GM12878 (cell line): ENCODE data around the gene FRZB. TPM values are rescaled to one million over a fixed set of nuclear protein-coding genes. Genes with fewer than 3 reads are reported as not detected.

Experiments used
- ATAC-seq: fragments of 200-7000 bp; cut with Tn5 transposase; 3 replicates; pipeline ENCODE4 v1.9.1; 2020; ENCODE audit warnings: mild to moderate bottlenecking, moderate library complexity
- BruUV-seq: library from RNA; stranded (reverse); fragments of 400-500 nt; replicated peaks from 2 replicates; lab custom pipeline; 2021; lab: Mats Ljungman, UMichigan
- CTCF ChIA-PET: fragments of 300-600 bp; sonication (Branson Sonifier 250); formaldehyde crosslinking; extraction: SDS; loops from one replicate; lab custom pipeline; 2021; ENCODE audit warnings: inconsistent platforms; lab: Yijun Ruan, JAX
- POLR2A ChIA-PET: fragments of 350-600 bp; formaldehyde crosslinking; extraction: SDS; loops from one replicate; lab custom pipeline; 2021; ENCODE audit warnings: inconsistent platforms; lab: Charles Lee
- RAD21 ChIA-PET: fragments of 300-600 bp; sonication (Branson Sonifier 250); formaldehyde crosslinking; loops from one replicate; lab custom pipeline; 2023; ENCODE audit warnings: antibody characterized with exemption; ENCODE audit not compliant: unreplicated experiment; lab: Charles Lee
- SMC1A ChIA-PET: fragments of 300-600 bp; sonication (Branson Sonifier 250); formaldehyde crosslinking; loops from one replicate; lab custom pipeline; 2023; ENCODE audit not compliant: unreplicated experiment, uncharacterized antibody; lab: Charles Lee
- DNase-seq: peaks from one replicate; pipeline ENCODE4 v3.0.0-alpha.2; 2011; ENCODE audit warnings: low read depth, low spot score
- FAIRE-seq: peaks from 3 replicates; lab custom pipeline; 2011; peaks lifted over from hg19 to GRCh38; lab: Jason Lieb, UNC
- H2AFZ ChIP-seq: 2 replicates; pipeline ENCODE4 v1.6.0; 2011; ENCODE audit warnings: low read depth, low read length, control low read depth; ENCODE audit not compliant: control insufficient read depth
- H3K27ac ChIP-seq: 2 replicates; pipeline ENCODE4 v1.5.1; 2011; ENCODE audit warnings: control low read depth; ENCODE audit not compliant: control insufficient read depth, insufficient read depth
- H3K27me3 ChIP-seq, 2 experiments: replicated peaks in 1 of 2; 2 replicates each; pipeline versions ENCODE4 v1.6.0 to v1.6.1; 2011; ENCODE audit warnings: low read length in 1 of 2; ENCODE audit not compliant: control insufficient read depth in 2 of 2, insufficient read depth in 2 of 2
- H3K36me3 ChIP-seq, 2 experiments: 2 replicates each; pipeline ENCODE4 v1.5.1; 2011; ENCODE audit warnings: low read length in 1 of 2; ENCODE audit not compliant: control insufficient read depth in 2 of 2, insufficient read depth in 2 of 2
- H3K4me1 ChIP-seq: 2 replicates; pipeline ENCODE4 v1.6.1; 2011; ENCODE audit warnings: mild to moderate bottlenecking, low read length, moderate library complexity, mixed read lengths; ENCODE audit not compliant: control insufficient read depth, insufficient read depth
- H3K4me2 ChIP-seq: 2 replicates; pipeline ENCODE4 v1.6.0; 2011; ENCODE audit warnings: control low read depth; ENCODE audit not compliant: control insufficient read depth, insufficient read depth
- H3K4me3 ChIP-seq: fragments of 200-600 bp; sonication (generic); 2 replicates; pipeline ENCODE4 v1.5.1; 2016
- H3K79me2 ChIP-seq: 2 replicates; pipeline ENCODE4 v1.6.0; 2011; ENCODE audit warnings: low read length; ENCODE audit not compliant: control insufficient read depth, insufficient read depth
- H3K9ac ChIP-seq: 2 replicates; pipeline ENCODE4 v1.8.0; 2011; ENCODE audit warnings: low read length, control low read depth, mixed read lengths; ENCODE audit not compliant: control insufficient read depth, insufficient read depth
- H3K9me3 ChIP-seq: replicated peaks from 3 replicates; pipeline ENCODE4 v1.5.1; 2011; ENCODE audit warnings: mild to moderate bottlenecking, low read length; ENCODE audit not compliant: control insufficient read depth, insufficient read depth
- H4K20me1 ChIP-seq: 2 replicates; pipeline ENCODE4 v1.6.0; 2011; ENCODE audit not compliant: control insufficient read depth, insufficient read depth
- CEBPB ChIP-seq, 2 experiments: fragments of 150-350 bp in 1 of 2; IDR thresholded peaks; 2 replicates each; pipeline ENCODE4 v1.6.1; 2012 to 2014; ENCODE audit warnings: low read depth in 2 of 2, low read length in 2 of 2, borderline replicate concordance in 1 of 2, inconsistent platforms in 1 of 2
- EED ChIP-seq: sonication (generic); IDR thresholded peaks from 2 replicates; pipeline ENCODE4 v1.6.1; 2016; ENCODE audit warnings: antibody characterized with exemption, low read depth
- FOS ChIP-seq: IDR thresholded peaks from 3 replicates; pipeline ENCODE4 v1.6.1; 2011; ENCODE audit warnings: borderline replicate concordance; ENCODE audit not compliant: insufficient read length; ENCODE audit errors: extremely low read depth
- FOXK2 ChIP-seq: fragments of 450-650 bp; IDR thresholded peaks from 2 replicates; pipeline ENCODE4 v1.6.1; 2017; ENCODE audit warnings: mild to moderate bottlenecking, moderate library complexity
- GABPA ChIP-seq: IDR thresholded peaks from 2 replicates; pipeline ENCODE4 v1.6.1; 2014; ENCODE audit warnings: antibody characterized with exemption, low read depth, mild to moderate bottlenecking, inconsistent platforms
- MTA3 ChIP-seq: IDR thresholded peaks from 2 replicates; pipeline ENCODE4 v1.6.1; 2012; ENCODE audit warnings: low read length, inconsistent platforms, borderline replicate concordance
- MYC ChIP-seq: IDR thresholded peaks from 2 replicates; pipeline ENCODE4 v1.6.1; 2011; ENCODE audit warnings: mild to moderate bottlenecking, low read length, moderate library complexity, inconsistent platforms; ENCODE audit not compliant: insufficient read depth, insufficient replicate concordance, insufficient read length, severe bottlenecking
- NRF1 ChIP-seq: conservative IDR thresholded peaks from 2 replicates; pipeline ENCODE4 v1.6.1; 2011; ENCODE audit warnings: mild to moderate bottlenecking, low read depth, low read length, improper control_type of control experiment
- PML ChIP-seq: IDR thresholded peaks from 2 replicates; pipeline ENCODE4 v1.6.1; 2012; ENCODE audit warnings: low read length, inconsistent platforms
- RUNX3 ChIP-seq: IDR thresholded peaks from 2 replicates; pipeline ENCODE4 v1.6.1; 2012; ENCODE audit warnings: low read length, inconsistent platforms
- TCF3 ChIP-seq: IDR thresholded peaks from 2 replicates; pipeline ENCODE4 v1.6.1; 2012; ENCODE audit warnings: low read depth, mild to moderate bottlenecking, low read length, borderline replicate concordance; ENCODE audit not compliant: insufficient read depth
- ZSCAN29 ChIP-seq: fragments of 450-650 bp; IDR thresholded peaks from 2 replicates; pipeline ENCODE4 v1.6.1; 2017; ENCODE audit warnings: mild to moderate bottlenecking, moderate library complexity
- WGBS: methylation state at CpG from one replicate; pipeline ENCODE4 v1.1.6; 2016; ENCODE audit warnings: low lambda C conversion rate; ENCODE audit not compliant: insufficient replicate concordance, insufficient coverage; ENCODE audit errors: missing lambda C conversion rate; 5-methylcytosine and 5-hydroxymethylcytosine counted together
- in situ Hi-C: fragments of 300-500 bp; cut with MboI; formaldehyde crosslinking; loops from 9 replicates; pipeline ENCODE4 v1.14.3; 2018; ENCODE audit warnings: mixed read lengths
- intact Hi-C: fragments of 100-400 bp; cut with micrococcal nuclease; formaldehyde crosslinking; loops from one replicate; pipeline ENCODE4 v1.14.2; 2022; ENCODE audit not compliant: unreplicated experiment
- polyA plus RNA-seq, 11 experiments: library from polyadenylated mRNA; depleted of rRNA in 4 of 11; unstranded in 6 of 11; stranded (reverse) in 5 of 11; fragments of >200 nt; fragmentation: Nextera tagmentation in 4 of 11; fragmentation: Illumina TruSeq in 1 of 11; extraction: Ambion mirVana in 4 of 11; extraction: Trizol in 1 of 11; gene quantifications; 1 replicate in 1 of 11; 2 replicates in 10 of 11; pipeline versions ENCODE4 v1.2.1 to v1.2.3, GENCODE V29; 2011 to 2016; ENCODE audit warnings: inconsistent platforms in 2 of 11, missing spikeins in 2 of 11, low read depth in 1 of 11
- total RNA-seq, 4 experiments: library from RNA; depleted of rRNA in 3 of 4; stranded (reverse); fragments of >200 nt in 3 of 4; fragmentation: Illumina TruSeq in 1 of 4; extraction: Trizol in 1 of 4; gene quantifications; 2 replicates each; pipeline versions ENCODE4 v1.2.1 to v1.2.3, GENCODE V29; 2013 to 2021
- TF ChIP-seq, protein P1 (sequence below): IDR thresholded peaks from 2 replicates; pipeline ENCODE4 v1.6.1; 2011; ENCODE audit warnings: borderline replicate concordance, low read depth, mild to moderate bottlenecking, moderate library complexity, mixed read lengths, low read length; ENCODE audit not compliant: insufficient read depth; ENCODE audit errors: extremely low read length
- TF ChIP-seq, protein P2 (sequence below): IDR thresholded peaks from 2 replicates; pipeline ENCODE4 v1.6.1; 2012; ENCODE audit warnings: low read length, inconsistent platforms

The FRZB gene
- total and polyA plus RNA-seq, 10 of the 15 experiments (the other 5 are each of a cell fraction or from before 2014, with no cell fraction given) = 0.03 TPM; not detected in 9

GRCh38 chr2:182810087-182810486, 56.4 kb downstream of the FRZB start:
- no peaks in the 10 kb centered on the region for H3K79me2 ChIP-seq
- ChIA-PET POLR2A (no interaction called here), SMC1A (no interaction called here), RAD21 (no interaction called here), CTCF (no interaction called here)
- intact Hi-C loops (no loop called here), in situ Hi-C loops (no loop called here)
- no TSS peak for BruUV-seq
- H3K4me2 ChIP-seq = no peak overlapping the region
- no peaks in the 10 kb centered on the region for H4K20me1 ChIP-seq
- no peaks in the 10 kb centered on the region for H3K9me3 ChIP-seq
- no peak overlapping the region for H2AFZ ChIP-seq
- TF ChIP-seq GABPA (no peak), EED (no peak), CEBPB (IDR thresholded peaks at IDR 0.05; ENCODE audit: borderline replicate concordance in 1 of 2, low read depth in 2 of 2, low read length in 2 of 2) (no peak), FOS (no peak), PML (no peak), FOXK2 (no peak), MYC (no peak), MTA3 (no peak), NRF1 (no peak), TCF3 (no peak), ZSCAN29 (no peak), RUNX3 (no peak)
- TF ChIP-seq, protein P1, sequence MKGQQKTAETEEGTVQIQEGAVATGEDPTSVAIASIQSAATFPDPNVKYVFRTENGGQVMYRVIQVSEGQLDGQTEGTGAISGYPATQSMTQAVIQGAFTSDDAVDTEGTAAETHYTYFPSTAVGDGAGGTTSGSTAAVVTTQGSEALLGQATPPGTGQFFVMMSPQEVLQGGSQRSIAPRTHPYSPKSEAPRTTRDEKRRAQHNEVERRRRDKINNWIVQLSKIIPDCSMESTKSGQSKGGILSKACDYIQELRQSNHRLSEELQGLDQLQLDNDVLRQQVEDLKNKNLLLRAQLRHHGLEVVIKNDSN = no peak
- TF ChIP-seq, protein P2, sequence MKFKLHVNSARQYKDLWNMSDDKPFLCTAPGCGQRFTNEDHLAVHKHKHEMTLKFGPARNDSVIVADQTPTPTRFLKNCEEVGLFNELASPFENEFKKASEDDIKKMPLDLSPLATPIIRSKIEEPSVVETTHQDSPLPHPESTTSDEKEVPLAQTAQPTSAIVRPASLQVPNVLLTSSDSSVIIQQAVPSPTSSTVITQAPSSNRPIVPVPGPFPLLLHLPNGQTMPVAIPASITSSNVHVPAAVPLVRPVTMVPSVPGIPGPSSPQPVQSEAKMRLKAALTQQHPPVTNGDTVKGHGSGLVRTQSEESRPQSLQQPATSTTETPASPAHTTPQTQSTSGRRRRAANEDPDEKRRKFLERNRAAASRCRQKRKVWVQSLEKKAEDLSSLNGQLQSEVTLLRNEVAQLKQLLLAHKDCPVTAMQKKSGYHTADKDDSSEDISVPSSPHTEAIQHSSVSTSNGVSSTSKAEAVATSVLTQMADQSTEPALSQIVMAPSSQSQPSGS = no peak
- H3K36me3 ChIP-seq = no peaks in the 10 kb centered on the region
- ATAC-seq (no peak), FAIRE-seq (no peak), DNase-seq (no peak)
- no peak overlapping the region for H3K4me3 ChIP-seq
- no peak overlapping the region for H3K27ac ChIP-seq
- H3K27me3 ChIP-seq = peaks cover 2% of the 10 kb centered on the region in 2 experiments
- 46% methylated on average over 3 of the region's 3 CpGs for WGBS
- no peak overlapping the region for H3K9ac ChIP-seq
- no peaks in the 10 kb centered on the region for H3K4me1 ChIP-seq
